ENCODE data around the gene SULT1A2.
"Not testable (repeated sequence)": the region's sequence is repeated elsewhere in the genome, so short reads cannot be mapped to it uniquely, and the experiment has no call there.

The SULT1A2 gene

GRCh38 chr16:28596840-28597691 lies at the start of gene SULT1A2:
SULT1A2 (minus strand) TSS chr16:28597050; CDS start chr16:28595930, 1,120 bp downstream.
- H4K20me1 ChIP-seq = no peaks in the 10 kb centered on the region
- peak within 1 kb of the TSS; percentile 76 to 92 (median 83) for H3K4me2 ChIP-seq
- peaks cover 6 to 14% (median 11%) of the 10 kb centered on the region in 11 experiments; a peak in 18 of 22 replicates for H3K36me3 ChIP-seq
- TF ChIP-seq Cebpa-rat (IDR thresholded peaks at IDR 0.05) = no peak
- no peaks in the 10 kb centered on the region for H3K27me3 ChIP-seq
- H3K4me3 ChIP-seq = peak within 1 kb of the TSS in 2 of 10 experiments; percentile 18 to 31; a peak in 3 of 20 replicates
- H3K9me3 ChIP-seq (replicated peaks in 1 of 11) = no peaks in the 10 kb centered on the region
- H3K4me1 ChIP-seq = peaks cover 20 to 28% (median 24%) of the 10 kb centered on the region in 10 experiments
- peak within 1 kb of the TSS; percentile 40 to 72 (median 59); a peak in 20 of 22 replicates for H3K27ac ChIP-seq
- peak within 1 kb of the TSS in 10 of 11 experiments; percentile 24 to 58 (median 42); a peak in 13 of 22 replicates for H3K9ac ChIP-seq

GRCh38 chr16:28639959-28640358 lies 43.1 kb upstream of the SULT1A2 start:
- H3K4me3 ChIP-seq; H3K4me1 ChIP-seq; H3K36me3 ChIP-seq; H3K9me3 ChIP-seq (replicated peaks in 1 of 11); H3K27me3 ChIP-seq; H3K27ac ChIP-seq; H3K4me2 ChIP-seq; H3K9ac ChIP-seq; H4K20me1 ChIP-seq: not testable (repeated sequence)

GRCh38 chr16:28638359-28638758 lies 41.5 kb upstream of the SULT1A2 start:
- H4K20me1 ChIP-seq; H3K27ac ChIP-seq; H3K4me2 ChIP-seq; H3K9ac ChIP-seq; H3K4me1 ChIP-seq; H3K27me3 ChIP-seq; H3K9me3 ChIP-seq (replicated peaks in 1 of 11); H3K4me3 ChIP-seq; H3K36me3 ChIP-seq: not testable (repeated sequence)

- H3K27me3 ChIP-seq; H3K4me1 ChIP-seq; H3K9ac ChIP-seq; H3K9me3 ChIP-seq (replicated peaks in 1 of 11); H3K4me2 ChIP-seq; H3K4me3 ChIP-seq; H3K27ac ChIP-seq; H3K36me3 ChIP-seq; H4K20me1 ChIP-seq: not testable (repeated sequence)
These were observed 40.9 kb upstream of the SULT1A2 start, which contains the start of gene NPIPB8 for GRCh38 chr16:28637765-28638164. NPIPB8 (plus strand) TSS chr16:28638065; CDS start chr16:28638361, 296 bp downstream.

- H3K4me2 ChIP-seq; H3K4me3 ChIP-seq; H3K27me3 ChIP-seq; H3K27ac ChIP-seq; H3K9ac ChIP-seq; H3K36me3 ChIP-seq; H3K9me3 ChIP-seq (replicated peaks in 1 of 11); H3K4me1 ChIP-seq; H4K20me1 ChIP-seq: not testable (repeated sequence)
These were observed 39.4 kb upstream of the SULT1A2 start for GRCh38 chr16:28636093-28636823.

GRCh38 chr16:28630905-28631304 lies 34.1 kb upstream of the SULT1A2 start:
- not testable (repeated sequence) for H3K9me3 ChIP-seq (replicated peaks in 1 of 11); H4K20me1 ChIP-seq; H3K36me3 ChIP-seq; H3K4me2 ChIP-seq; H3K4me1 ChIP-seq; H3K9ac ChIP-seq; H3K27ac ChIP-seq; H3K27me3 ChIP-seq; H3K4me3 ChIP-seq

GRCh38 chr16:28623172-28623711 lies 26.4 kb upstream of the SULT1A2 start:
- H3K4me1 ChIP-seq = peaks cover 20 to 50% (median 33%) of the 10 kb centered on the region in 10 experiments
- H3K9ac ChIP-seq = peak overlapping the region; percentile 65 to 85 (median 82); a peak in 21 of 22 replicates
- H3K4me3 ChIP-seq = peak overlapping the region; percentile 45 to 71 (median 62)
- no peaks in the 10 kb centered on the region for H3K27me3 ChIP-seq
- H3K9me3 ChIP-seq (replicated peaks in 1 of 11) = 0 out of 22 replicates have a peak, but pooled peaks cover 0 to 3% (median 0%) of the 10 kb centered on the region in 11 experiments
- H4K20me1 ChIP-seq = no peaks in the 10 kb centered on the region
- H3K36me3 ChIP-seq = peaks cover 0 to 25% (median 7%) of the 10 kb centered on the region in 11 experiments; a peak in 11 of 22 replicates
- H3K27ac ChIP-seq = peak overlapping the region; percentile 29 to 96 (median 85); a peak in 21 of 22 replicates
- peak overlapping the region; percentile 63 to 79 (median 75) for H3K4me2 ChIP-seq
- TF ChIP-seq Cebpa-rat (IDR thresholded peaks at IDR 0.05) = no peak

- not testable (repeated sequence) for H3K27me3 ChIP-seq; H3K9me3 ChIP-seq (replicated peaks in 1 of 11); H4K20me1 ChIP-seq
- Histone ChIP-seq H3K36me3 (peaks cover 0 to 25% (median 7%) of the 10 kb centered on the region in 11 experiments; a peak in 11 of 22 replicates), H3K27ac (peak overlapping the region; percentile 56 to 96 (median 85); a peak in 21 of 22 replicates), H3K4me3 (peak overlapping the region; percentile 45 to 71 (median 62)), H3K4me1 (peaks cover 26 to 56% (median 38%) of the 10 kb centered on the region in 10 experiments), H3K4me2 (peak overlapping the region; percentile 63 to 79 (median 75)), H3K9ac (peak overlapping the region; percentile 70 to 85 (median 82); a peak in 21 of 22 replicates)
These were observed 25.8 kb upstream of the SULT1A2 start for GRCh38 chr16:28622532-28623171.
